Measurements from ENCODE around the gene ASTN2.

The ASTN2 gene

DNA sequence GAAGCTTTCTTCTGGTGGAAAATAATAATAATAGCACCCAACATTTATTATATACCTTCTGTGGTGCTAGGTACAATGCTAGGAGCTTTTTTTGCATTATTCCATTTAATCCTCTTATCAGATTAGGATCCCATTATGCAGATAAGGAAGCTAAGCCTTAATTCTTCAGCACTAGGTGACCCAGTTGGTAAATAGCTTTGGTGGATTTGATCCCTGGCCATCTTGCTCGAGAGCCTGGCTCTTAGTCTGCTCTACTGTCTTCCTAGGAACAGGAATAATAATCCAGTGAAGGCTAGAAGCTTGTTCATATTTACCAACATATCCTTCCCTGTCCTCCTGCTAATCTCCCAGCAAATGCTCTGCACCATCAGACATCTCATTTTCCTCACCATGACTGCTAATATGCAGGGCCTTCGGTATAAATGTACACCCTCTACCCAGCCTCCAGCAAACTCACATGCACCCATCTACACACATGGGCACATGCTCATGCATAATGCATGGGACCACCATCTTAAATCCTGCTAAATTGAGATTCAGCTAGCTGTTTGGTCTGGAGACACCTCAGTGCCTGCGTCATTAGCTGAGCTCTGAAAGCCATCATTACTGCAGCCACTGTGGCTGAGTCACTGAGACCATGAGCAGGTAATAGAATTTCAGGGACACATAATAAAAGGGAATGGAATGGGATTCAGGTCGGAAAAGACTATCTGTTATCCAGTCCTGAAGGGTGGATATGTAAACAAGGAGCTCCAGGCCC, 640.3 kb downstream of the ASTN2 start:
- Histone ChIP-seq H3K27ac (no peak overlapping the region), H3K4me3 (no peak overlapping the region), H3K9me3 (peaks cover 0 to 3% (median 0%) of the 10 kb centered on the region in 3 donors), H3K4me1 (no peaks in the 10 kb centered on the region), H3K27me3 (no peaks in the 10 kb centered on the region), H3K36me3 (no peaks in the 10 kb centered on the region)
- TF ChIP-seq, protein P1, sequence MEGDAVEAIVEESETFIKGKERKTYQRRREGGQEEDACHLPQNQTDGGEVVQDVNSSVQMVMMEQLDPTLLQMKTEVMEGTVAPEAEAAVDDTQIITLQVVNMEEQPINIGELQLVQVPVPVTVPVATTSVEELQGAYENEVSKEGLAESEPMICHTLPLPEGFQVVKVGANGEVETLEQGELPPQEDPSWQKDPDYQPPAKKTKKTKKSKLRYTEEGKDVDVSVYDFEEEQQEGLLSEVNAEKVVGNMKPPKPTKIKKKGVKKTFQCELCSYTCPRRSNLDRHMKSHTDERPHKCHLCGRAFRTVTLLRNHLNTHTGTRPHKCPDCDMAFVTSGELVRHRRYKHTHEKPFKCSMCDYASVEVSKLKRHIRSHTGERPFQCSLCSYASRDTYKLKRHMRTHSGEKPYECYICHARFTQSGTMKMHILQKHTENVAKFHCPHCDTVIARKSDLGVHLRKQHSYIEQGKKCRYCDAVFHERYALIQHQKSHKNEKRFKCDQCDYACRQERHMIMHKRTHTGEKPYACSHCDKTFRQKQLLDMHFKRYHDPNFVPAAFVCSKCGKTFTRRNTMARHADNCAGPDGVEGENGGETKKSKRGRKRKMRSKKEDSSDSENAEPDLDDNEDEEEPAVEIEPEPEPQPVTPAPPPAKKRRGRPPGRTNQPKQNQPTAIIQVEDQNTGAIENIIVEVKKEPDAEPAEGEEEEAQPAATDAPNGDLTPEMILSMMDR (IDR thresholded peaks at IDR 0.05), result no peak
- DNase-seq, result no peak
- intact Hi-C loops (cut with DNase I; ENCODE audit: low total_unique reads), result no loop called here

DNA sequence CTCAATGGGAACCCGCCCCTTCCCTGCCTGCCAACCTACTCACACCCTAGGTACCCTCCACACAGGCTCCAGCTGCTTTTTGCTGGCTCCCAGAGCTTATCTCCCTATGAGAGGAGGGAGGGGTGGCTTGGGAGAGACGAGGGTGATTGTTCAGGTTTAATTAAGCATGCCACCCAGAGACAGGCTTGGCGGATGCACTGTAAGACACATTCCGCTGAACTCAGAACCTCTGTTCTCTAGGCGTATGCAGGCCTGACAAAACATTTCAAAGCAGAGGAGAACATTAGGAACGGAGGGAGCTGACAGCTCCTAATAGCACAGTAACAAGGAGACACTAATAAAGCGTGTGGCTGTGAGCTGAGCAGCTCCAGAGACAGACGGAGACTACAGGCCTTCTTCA, 647.6 kb downstream of the ASTN2 start:
- H3K27me3 ChIP-seq, result no peaks in the 10 kb centered on the region
- no peak overlapping the region for H3K27ac ChIP-seq
- H3K4me1 ChIP-seq, result no peaks in the 10 kb centered on the region
- H3K4me3 ChIP-seq, result no peak overlapping the region
- TF ChIP-seq, protein P1 (IDR thresholded peaks at IDR 0.05), result no peak
- no peaks in the 10 kb centered on the region for H3K9me3 ChIP-seq
- intact Hi-C loops (cut with DNase I; ENCODE audit: low total_unique reads), result no loop called here
- H3K36me3 ChIP-seq, result no peaks in the 10 kb centered on the region
- DNase-seq, result no peak

DNA sequence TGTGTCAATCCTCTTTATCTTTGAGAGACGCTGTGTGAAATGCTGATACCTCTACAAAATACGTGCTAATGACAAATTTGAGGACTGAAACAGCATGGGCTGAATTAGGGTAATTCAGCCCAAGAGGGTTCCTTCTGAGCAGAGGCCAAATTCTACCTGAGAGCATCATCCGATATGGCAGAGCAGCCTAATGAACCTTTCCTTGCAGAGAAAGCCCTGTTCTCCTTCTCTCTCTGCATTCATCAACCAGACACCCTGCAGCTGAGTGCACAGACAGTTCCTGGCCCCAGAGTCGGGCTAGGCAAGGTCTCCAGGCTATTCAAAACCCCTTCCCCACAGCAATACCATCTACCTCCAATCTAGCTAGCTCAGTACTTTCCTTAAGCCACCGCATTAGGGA, 649.8 kb downstream of the ASTN2 start:
- no peak for DNase-seq
- H3K27me3 ChIP-seq, result no peaks in the 10 kb centered on the region
- no peak overlapping the region for H3K27ac ChIP-seq
- no peaks in the 10 kb centered on the region for H3K36me3 ChIP-seq
- no peaks in the 10 kb centered on the region for H3K4me1 ChIP-seq
- no peak overlapping the region for H3K4me3 ChIP-seq
- TF ChIP-seq, protein P1 (IDR thresholded peaks at IDR 0.05), result no peak
- H3K9me3 ChIP-seq, result no peaks in the 10 kb centered on the region
- intact Hi-C loops (cut with DNase I; ENCODE audit: low total_unique reads), result no loop called here

DNA sequence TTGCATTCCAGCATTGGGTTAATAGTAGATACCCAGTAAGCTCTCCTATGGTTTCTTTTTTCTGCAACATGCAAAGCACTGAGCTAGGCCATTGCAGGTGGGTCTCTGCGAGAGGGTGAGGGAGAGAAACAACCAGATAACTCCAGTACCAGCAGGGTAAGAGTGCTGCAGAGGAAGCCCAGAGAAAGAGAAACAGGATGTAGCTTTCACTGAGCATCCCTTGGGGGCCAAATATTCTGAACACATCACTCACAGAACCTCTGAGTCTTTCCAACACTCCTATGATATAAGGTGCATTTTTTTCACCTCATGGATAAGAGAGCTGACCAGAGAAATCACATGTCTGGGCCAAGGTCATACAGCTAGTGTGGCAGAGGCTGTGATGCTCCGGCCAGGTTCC, 651.1 kb downstream of the ASTN2 start:
- Histone ChIP-seq H3K27ac (no peak overlapping the region), H3K9me3 (no peaks in the 10 kb centered on the region), H3K4me3 (no peak overlapping the region), H3K36me3 (no peaks in the 10 kb centered on the region), H3K27me3 (no peaks in the 10 kb centered on the region), H3K4me1 (no peaks in the 10 kb centered on the region)
- TF ChIP-seq, protein P1 (IDR thresholded peaks at IDR 0.05), result no peak
- DNase-seq, result no peak
- intact Hi-C loops (cut with DNase I; ENCODE audit: low total_unique reads), result no loop called here

DNA sequence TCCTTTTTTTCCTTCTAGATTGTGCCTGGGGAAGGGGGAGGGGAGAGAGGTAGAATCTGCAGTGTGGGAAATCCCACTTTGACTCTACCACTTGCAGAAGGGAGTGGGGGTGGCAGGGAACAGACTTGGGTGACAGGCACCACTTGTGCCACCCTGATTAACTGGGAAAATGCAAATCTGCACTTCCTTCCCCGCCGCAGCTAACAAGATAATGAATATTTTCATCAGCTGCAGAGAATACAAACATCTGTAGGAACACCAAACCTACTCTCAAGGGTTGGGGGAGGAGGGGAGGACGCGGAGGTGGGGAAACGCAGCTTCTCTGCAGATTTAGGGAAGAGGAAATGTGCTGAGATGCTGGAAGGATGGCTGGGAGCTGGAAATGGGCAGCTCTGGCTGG, 654.2 kb downstream of the ASTN2 start:
- no peak for DNase-seq

More for the DNA sequence above, 654.2 kb downstream of the ASTN2 start:
- H3K27ac ChIP-seq, result no peak overlapping the region
- TF ChIP-seq, protein P1 (IDR thresholded peaks at IDR 0.05), result no peak
- no peaks in the 10 kb centered on the region for H3K27me3 ChIP-seq
- intact Hi-C loops (cut with DNase I; ENCODE audit: low total_unique reads), result no loop called here
- no peak overlapping the region for H3K4me3 ChIP-seq
- no peaks in the 10 kb centered on the region for H3K4me1 ChIP-seq
- H3K36me3 ChIP-seq, result no peaks in the 10 kb centered on the region
- H3K9me3 ChIP-seq, result no peaks in the 10 kb centered on the region
